T-helper 9 cell (primary cell): ENCODE data around the gene TGFBI.

Experiments used
- DNase-seq: peaks from one replicate; pipeline ENCODE4 v3.0.0-alpha.2; 2020
- total RNA-seq, 2 donors: gene quantifications; one replicate each; lab custom pipeline; 2026; lab: John Stamatoyannopoulos, UW

The TGFBI gene
- total RNA-seq = 4.0 to 8.7 reads per million in 2 donors

DNA sequence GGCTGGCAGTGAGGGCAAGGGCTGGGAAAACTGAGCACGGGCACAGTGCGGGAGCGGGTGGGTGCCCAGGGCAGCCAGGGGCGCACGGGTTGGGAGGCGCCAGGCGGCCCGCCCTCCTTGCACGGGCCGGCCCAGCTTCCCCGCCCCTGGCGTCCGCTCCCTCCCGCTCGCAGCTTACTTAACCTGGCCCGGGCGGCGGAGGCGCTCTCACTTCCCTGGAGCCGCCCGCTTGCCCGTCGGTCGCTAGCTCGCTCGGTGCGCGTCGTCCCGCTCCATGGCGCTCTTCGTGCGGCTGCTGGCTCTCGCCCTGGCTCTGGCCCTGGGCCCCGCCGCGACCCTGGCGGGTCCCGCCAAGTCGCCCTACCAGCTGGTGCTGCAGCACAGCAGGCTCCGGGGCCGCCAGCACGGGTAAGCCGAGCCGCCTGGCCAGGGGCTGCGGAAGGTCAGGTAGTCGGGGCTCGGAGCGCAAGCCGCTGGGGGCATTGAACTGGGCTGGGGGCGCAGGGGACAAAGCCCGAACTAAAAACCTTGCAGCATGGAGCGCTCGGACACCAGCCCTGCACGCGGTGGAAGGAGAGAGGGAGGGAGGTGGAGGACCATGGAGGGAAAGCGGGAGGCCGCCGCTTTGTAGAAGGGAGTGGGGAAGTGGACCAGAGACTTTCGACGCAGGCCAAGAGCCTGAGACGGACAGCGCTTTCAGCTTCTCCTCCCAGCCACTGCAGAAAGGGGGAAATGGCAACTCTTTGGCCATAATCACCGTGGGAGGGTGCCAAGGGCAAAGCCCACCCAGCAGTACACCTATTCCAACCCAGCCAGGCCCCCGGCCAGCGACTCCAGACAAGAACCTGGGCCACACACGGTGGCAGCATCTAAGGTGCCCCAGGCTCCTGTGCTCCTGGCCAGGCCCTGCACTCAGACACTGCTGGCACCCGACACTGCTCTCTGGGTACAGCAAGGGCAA lies at the start of gene TGFBI:
TGFBI (plus strand) TSS at position 207 of the 961 bp plus-strand sequence; CDS start at position 275, 68 bp downstream.
- DNase-seq = peak; percentile 27

DNA sequence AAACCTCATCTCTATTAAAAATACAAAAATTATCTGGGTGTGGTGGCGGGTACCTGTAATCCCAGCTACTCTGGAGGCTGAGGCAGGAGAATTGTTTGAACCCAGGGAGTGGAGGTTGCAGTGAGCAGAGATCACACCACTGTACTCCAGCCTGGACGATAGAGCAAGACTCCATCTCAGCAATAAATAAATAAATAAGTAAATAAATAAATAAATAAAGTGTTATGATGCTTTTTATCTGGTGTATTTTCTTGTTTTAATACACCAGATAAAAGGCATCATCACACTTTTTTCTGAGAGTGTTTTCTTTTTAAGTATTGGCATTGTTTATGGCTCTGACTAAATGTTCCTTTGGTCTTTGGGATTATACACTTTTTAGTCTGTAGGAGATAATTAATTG lies 49.8 kb upstream of the TGFBI start:
- no peak for DNase-seq

DNA sequence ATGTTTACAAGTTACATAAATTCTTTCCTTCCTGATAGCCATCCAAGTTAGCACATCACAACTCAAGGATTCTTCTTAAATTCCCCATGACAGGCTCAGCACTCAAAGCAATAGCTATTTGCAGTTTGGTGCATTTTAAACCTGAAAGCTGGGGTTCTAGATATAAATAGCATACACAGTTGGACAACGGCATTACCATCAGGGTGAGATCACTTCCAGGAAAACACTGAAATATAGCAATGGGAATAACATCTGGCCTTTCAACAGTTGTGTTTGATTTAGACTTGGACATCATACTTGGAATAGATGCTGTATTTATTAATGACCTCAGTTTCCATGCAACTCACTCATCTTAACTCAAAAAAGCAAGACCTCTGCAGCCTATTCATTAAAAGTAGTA lies 49.3 kb upstream of the TGFBI start:
- no peak for DNase-seq

- DNase-seq = no peak
These were observed 48.2 kb upstream of the TGFBI start for GRCh38 chr5:135980620-135981019.

- DNase-seq = no peak
These were observed 42.8 kb upstream of the TGFBI start for GRCh38 chr5:135985951-135986350.

- DNase-seq = no peak
These were observed 42.4 kb upstream of the TGFBI start for GRCh38 chr5:135986401-135986800.

- no peak for DNase-seq
These were observed 41.8 kb upstream of the TGFBI start for GRCh38 chr5:135986891-135987401.

GRCh38 chr5:135988546-135988945 lies 40.2 kb upstream of the TGFBI start:
- DNase-seq = no peak

DNA sequence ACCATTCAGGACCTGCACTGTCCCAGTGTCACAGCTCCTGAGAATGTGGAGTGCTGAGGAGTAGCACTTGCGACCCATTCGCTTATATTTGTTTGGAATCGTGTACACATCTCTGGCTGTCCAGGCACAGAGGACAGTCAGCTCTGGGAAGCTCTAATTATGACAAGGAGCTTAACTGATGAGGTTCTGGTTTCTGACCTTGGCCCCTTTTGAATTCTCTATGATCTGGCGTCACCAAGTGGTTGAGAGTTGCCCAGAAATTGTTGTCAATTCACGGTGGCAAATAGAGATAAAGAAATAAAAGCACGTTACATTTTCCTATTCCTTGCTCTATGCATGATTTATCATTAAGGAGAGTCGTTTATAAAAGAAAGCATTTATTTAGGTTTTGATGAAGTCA lies 39.1 kb upstream of the TGFBI start:
- DNase-seq = no peak

DNA sequence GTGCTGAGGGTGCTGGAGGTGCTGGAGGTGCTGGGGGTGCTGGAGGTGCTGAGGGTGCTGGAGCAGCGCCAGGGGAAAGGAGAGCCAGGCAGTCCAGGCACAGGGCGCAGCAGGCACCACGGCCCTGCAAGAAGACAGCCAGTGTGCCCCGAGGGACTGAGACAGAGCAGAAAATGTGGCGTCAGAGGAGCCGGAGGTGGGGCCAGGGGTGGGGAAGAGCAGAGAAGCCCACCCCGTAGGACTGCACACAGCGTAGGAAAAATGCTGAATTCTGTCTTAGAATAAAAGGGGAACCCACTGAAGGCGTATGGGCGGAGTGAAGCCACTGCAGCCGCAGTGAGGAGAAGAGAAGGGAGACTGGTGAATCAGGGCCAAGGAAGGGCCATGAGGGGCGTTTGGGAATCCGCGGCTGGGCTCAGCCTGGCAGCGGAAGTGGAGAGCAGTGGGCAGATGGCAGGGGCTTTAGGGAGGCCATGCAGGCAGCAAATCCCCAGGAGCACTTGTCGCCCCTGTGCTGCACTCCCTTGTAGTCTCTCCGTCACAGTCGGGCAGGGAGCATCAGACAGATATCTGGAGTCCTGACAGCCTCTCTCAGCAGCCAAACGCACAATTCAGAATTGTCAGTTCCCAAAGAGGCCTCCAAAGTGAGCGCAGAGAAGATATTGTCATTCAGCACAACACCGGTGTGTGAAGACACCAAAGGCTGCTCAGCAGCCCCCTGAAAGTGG lies 38.1 kb upstream of the TGFBI start:
- no peak for DNase-seq

DNA sequence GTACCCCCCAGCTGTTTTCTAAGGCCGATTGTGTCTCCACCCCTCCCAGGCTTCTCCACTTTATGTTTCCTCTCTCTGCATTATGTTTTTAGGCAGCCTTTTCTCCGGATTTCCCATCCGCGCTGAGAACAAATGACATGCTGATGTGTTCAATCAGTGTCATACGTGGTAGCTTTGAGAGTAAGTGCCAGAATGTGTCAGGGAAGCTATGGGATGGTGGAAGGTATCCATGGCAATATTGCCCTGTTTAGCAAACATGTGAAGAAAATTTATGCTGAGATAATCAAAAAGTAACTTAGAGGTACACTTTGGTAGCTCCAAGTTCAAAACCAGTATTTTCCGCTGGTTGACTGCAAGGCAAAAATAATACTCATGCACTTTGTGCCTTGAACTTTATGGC lies 37.4 kb upstream of the TGFBI start:
- no peak for DNase-seq

GRCh38 chr5:135993335-135993879 lies 35.4 kb upstream of the TGFBI start:
- DNase-seq = no peak

DNA sequence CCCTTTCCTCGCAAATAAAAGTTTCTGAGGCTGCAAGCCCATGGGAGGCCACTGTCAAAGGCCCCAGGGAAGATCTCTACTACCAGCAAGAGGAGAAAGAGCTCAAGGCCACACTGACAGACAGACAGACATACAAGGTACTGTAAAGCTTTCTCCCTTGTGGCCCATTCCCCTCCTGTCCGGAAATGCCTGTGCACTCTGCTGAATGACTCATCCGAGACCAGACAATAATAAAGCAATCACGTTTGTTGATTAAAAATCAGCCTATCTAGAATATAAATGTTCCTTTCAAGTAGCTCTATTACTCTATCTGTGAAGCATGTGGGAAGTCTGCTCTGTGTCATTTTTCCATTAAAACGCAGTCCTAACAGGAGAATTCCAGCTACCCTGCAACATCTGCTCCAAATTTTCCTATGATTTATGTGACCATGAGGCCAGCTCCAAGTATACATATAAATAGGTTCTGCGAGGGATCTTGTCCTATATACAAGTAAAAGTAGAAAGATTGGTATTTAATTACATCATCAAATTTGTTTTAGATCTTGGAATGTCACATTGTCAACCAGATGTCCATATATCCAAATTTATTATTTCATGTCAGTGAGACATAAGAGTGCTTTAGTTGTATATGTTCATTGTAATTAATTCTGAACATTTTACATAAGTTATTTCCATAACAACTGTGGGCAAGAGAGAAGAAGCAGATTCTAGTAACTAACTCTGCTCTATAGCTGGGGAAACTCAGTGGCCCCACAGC lies 34.7 kb upstream of the TGFBI start:
- no peak for DNase-seq

GRCh38 chr5:135995976-135996375 lies 32.8 kb upstream of the TGFBI start:
- DNase-seq = no peak

DNA sequence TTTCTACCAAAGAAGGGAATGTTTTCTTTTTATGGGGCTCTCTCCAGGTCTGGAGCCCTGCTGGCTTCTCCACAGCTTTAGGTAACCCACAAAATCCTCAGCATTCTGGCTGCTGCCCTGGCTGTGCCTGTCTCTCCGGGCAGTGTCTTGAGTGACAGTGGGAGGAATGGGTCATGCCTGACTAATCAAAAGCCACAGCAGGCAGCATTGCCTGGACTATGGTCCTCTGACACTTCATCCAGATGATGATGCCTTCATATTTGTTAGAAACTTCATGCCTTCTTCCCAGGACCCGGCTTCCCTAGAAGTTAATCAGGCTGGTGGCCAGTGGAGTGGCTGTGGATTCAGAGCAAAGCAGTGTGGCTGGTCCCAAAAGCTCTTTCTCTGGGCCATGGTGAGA lies 32.2 kb upstream of the TGFBI start:
- no peak for DNase-seq

DNA sequence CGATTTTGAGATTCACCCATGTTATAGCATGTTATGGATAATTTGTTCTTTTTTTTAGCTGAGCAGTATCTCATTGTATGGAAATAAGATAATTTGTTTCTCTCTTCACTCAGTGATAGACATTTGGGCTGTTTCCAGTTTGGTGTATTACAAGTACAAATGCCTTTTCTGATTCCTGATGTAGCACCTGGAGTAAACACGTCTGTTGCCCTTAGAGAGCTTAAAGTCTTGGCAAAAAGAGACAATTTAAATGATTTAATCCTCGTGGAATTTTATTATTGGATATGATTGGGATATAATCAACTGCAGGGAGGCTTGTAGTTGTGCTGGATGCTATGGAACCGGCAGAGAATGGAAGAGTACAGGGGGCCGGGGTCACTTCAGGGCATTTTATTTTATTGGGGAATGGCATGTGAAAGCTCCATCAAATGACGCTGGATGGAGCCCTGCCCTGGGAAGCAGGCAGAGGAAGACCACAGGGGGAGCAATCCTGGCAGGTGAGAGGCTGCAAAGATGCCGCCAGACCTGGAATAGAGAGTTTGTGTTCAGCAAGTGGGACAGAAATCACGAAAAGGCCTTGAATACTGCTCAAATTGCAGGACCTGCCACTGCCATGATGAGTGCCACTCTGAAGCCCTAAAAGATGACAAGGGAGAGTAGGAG lies 31.0 kb upstream of the TGFBI start:
- no peak for DNase-seq

DNA sequence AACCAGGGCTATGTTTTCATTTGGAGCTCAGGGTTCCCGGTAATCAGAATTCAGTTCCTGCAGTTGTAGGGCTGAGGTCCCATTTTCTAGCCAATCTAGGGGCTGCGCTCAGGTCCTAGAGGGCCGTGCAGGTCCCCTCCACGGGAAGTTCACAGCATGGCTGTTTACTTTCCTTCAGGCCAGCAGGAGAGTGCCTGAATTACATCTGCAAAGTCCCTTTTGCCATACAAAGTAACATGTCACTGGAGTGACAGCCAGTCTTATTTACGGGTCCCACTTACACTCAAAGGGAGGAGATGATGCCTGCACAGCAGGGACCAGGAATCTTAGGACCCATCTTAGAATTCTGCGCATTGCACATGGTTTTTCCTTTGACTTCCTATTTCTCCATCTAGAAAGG lies 29.9 kb upstream of the TGFBI start:
- DNase-seq = no peak

DNA sequence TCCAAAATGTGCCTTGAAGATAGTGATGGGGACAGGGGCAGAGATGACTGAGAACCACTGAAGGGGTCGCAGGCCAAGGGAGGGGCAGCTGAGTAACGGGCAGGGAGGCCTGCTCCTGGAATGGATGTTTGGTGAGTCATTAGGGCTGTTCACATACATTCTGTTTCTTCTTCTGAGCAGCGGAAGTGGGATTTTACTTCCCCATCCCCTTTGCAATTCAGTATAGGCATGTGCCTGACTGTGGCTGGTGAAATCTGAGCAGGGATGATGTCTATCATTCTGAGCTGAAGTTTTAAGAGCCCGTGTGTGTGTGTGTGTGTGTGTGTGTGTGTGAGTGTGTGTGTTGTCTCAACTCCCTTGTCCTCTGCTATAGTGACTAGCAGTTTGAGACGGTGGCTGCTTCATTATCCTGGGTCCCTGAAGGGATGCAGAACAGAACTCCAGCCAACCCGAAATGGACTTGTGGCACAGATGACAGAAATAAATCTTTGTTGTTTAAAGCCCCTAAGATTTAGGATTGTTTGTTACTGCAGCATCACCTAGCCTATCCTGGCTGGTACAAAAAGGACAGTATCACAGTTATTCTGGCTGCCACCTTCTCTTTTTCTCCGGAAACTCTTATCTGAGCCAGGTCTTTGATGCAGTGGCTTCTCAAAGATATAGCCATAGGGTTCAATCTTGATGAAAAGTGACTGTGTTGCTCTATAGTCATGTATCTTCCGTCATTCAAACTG lies 29.2 kb upstream of the TGFBI start:
- DNase-seq = no peak

DNA sequence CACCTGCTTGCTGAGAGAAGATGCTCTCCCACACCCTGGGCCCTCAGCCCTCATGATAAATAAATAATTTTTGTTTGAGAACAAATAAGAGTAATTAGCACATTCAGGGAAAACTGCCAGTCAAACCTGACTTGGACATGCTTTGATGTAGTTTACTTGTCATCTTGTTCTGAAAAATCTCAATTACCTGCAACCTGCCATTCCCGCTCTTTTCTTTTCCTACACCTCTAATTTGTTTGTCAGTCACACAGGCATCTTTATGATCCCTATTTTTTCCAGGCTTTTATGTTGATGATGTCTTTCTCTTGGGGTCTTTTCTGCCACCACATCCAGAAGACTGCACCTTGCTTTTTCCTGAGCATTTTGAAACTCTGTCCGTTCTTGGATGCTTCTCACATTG lies 28.6 kb upstream of the TGFBI start:
- no peak for DNase-seq

GRCh38 chr5:136000932-136001331 lies 27.9 kb upstream of the TGFBI start:
- no peak for DNase-seq

DNA sequence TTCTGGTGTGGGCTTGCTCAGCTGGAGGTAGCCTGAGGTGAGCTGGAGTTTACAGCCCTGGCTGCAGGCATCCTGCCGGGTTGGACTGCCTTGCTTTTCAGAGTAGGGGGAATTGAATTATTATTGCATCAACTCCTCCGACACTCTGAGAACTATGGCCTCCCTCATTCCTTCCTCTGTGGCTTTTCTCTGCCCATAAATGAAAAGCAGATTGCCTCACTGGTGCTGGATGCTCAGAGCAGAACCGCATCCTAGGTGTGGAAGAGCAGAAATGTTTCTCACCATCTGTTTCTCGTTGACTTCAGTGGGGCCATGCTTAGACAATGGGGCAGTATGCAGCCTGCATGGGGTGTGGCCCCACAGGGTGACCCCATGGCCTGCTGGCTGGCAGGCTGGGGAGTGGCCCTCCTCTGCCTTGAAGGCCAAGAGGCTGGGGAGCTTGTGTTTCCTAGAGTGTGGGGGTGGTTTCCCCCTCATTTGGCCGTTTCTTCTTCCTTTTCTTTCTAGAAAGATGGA lies 27.3 kb upstream of the TGFBI start:
- DNase-seq = no peak
